ENCODE results near the gene RB1.

RB1 gene

DNA sequence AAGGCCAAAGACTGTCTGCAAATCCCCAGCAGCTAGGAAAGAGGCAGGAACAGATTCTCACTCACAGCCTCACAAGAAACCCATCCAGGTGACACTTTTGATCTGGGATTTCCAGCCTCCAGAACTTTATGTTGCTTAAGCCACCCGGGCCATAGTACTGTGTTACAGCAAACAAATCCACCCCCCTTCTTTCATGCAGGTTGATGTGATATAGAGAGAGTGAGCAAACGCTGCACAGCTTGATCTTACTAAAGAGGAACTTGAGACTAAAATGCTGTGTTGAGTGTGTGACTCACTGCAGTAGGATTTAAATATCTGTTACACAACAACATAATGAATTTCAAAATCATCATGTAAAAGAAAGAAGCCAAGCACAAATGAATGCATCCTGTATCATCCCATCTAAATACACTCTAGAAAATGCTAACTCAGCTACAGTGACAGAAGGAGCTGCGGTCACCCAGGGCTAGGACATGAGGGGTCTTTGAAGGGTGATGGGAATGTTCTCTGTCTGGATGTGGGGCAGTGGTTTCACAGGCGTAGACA lies 197.2 kb downstream of the RB1 start:
- DNase-seq = no peak

DNA sequence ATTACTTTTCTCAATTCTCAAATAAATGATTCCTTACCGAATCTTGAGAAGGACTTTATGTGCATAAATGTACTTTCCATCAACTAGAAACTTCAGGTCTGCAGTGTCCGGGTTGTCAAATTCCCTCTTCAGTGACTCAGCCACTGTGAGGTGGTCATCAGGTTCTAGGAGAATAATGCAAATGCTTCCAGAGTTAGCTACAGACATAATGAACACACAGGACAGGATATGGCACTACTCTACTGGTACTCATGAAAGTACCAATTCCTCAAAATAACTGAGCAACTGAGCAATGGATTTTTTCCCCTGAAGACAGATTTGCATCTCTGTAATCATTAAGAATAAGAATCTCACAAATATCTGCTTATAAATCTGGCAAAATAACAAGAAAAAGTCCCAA lies 198.2 kb downstream of the RB1 start:
- DNase-seq = no peak

DNA sequence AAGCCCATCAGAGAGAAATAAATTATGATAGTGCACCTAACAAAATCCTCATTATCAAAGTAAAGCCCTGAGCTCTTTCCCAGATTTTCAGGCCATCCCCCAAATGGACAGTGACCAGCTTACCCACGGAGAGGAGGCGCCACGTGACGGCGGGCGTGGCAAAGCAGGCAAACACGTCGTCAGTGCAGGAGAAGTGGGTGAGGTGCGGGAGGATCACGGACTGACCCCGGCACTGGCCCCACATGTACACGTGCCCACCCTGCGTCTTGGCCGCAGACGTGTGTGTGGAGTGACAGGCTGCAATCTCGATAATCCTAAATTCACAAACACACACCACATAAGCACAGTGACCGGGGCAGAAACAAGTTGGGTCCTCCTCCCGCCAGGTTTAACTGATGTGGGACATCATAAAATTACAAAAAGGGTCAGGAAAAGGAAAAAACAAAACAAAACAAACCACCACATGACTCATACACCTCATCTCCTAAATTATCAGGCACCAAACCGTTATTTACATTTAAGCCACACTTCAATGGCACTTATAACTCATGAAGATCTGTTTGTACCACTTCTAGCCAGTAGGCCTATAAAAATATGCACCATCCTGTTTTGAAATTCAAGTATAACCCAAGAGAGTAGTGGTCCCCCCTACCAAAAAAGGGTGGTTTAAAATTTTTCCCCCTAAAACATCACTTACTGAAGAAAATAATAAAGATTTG lies 199.2 kb downstream of the RB1 start:
- no peak for DNase-seq

DNA sequence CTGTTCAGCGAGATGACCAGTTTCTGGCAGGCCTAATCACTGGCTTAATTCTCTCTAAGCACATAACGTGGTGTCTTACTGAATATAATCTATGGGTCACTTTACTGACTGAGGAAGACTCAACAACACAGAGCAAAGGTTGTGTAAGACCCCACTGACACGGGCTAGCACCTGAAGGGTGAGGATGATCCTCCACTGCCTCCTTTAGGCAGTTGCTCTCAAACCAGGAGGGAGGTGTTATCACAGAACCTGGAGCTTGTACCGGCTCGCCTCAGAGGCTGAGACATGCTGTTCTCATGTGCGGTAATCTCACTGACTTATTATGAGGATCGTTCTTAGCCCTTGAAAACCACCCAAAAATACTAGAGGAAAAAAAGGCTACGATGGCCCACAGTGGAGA lies 201.1 kb downstream of the RB1 start:
- no peak for DNase-seq

DNA sequence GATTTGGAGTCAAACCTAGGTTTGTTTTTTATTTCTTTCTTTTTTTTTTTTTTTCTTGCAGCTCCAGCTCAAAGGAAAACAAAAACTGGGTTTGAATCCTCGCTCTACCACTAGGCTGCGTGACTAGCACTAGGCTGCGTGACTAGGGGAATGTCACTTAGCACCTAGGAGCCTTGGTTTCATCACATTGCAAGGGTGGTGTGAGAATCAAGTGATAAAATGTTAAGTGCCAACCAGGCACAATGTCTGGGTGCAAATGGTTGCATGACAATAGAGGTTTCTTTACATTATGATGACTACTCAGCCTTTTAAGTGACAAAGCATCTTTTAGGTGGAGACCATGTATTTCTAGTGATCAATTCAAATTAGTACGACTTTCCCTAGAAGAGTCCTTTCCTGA lies 201.5 kb downstream of the RB1 start:
- no peak for DNase-seq

DNA sequence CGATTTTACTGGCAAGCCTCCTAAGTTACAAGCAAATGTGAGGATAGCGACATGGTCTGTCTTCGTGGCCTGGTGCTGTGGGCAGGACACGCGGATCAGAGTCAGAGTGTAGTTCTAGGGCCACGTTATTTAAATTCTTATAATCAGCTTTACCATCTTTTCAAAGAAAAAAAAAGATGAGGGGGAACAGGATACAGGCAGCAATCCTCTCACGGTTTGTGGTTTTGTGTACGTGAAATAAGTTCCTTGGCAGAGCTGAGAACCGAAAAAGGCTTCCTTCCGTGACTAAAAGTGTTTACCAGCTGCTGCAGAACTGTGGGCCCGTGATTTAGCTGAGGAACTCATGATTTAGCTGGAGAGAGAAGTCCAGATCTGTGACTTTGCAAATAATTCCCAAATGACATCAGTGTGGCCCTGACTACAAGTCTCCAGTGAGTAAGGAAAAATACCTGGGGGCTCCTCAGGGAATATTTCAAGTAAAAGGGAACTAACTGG lies 202.1 kb downstream of the RB1 start:
- no peak for DNase-seq

DNA sequence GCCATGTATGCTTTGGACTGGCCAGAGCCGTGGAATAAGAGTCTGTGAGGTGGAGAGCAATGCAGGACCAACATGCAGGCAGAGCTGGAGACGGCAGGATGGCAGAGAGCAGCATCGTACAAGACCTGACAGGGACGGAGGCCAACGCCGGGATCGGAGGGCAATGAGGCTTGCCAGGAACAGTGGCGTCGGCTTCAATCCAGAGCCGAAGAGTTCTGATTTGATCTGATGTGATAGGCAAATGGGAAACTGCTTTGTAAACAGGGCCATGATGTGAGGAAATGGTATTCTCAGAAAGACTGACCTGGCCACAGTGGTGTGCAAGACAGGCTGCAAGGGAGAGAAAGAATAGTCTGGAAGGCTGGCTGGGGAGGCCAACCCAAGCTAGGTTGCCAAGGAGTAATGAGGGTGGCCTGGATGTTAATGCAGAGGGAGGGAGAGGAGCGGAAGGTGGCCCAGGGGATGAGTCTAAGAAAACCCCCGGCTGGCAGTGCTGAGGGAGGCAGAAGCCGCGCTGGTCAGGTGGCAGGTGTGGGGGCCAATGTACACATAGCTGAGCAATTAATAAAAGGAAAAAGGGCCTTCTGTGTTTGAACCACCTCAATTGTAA lies 202.6 kb downstream of the RB1 start:
- DNase-seq = no peak

DNA sequence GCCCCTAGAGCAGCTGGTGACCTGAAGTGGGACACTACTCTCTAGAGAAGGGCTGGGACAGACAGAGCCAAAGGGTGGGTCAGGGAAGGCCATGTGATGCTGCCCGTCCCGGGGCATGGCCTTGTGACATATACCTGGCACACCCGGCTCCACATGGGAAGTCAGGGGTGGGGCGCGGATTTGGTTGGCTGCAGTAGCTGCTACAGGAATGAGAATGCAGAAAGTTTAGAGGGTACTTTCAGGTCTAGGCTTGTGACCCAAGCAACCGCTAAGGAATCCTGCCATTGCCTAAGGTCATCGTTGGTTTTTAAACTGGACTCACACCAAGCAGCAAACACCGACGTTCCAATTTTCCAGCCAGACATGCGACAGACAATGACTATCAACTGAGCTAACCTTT lies 203.5 kb downstream of the RB1 start:
- no peak for DNase-seq

DNA sequence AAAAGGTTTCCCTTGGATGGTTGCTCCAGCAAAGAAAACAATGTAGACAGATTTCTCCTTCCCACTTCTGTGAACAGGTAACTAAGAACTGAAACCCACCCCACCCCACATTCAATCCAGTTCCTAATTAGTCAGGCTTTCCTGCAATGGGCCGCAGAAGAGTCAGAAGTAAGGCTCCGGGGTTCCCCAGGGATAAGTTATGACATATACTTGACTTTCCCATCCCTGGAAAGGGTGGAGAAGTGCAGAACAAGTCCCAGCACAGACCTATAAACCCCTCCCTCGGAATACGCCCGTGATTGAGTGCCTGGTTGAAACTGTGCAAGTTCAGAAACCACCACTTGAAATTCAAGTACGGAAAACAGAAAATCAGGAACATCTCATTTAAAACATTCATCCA lies 204.5 kb downstream of the RB1 start:
- DNase-seq = no peak

DNA sequence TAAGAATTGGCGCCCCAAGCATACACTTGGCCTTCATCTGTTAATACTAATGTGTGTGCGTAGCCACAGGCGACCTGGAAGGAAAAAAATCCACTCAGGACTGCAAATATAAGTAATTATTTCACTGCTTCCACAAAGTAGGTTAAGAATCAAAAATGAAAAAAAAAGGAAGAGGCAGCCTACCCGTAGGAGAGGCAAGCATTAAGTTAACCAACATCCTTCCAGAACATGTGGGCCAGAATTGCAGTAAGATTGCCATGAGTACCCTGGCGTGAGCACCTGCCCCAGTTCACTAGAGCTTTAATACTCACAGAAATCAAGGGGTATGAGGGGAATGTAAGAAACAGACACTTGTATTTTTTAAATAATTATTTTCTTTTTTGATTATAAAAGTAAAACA lies 207.1 kb downstream of the RB1 start:
- no peak for DNase-seq

DNA sequence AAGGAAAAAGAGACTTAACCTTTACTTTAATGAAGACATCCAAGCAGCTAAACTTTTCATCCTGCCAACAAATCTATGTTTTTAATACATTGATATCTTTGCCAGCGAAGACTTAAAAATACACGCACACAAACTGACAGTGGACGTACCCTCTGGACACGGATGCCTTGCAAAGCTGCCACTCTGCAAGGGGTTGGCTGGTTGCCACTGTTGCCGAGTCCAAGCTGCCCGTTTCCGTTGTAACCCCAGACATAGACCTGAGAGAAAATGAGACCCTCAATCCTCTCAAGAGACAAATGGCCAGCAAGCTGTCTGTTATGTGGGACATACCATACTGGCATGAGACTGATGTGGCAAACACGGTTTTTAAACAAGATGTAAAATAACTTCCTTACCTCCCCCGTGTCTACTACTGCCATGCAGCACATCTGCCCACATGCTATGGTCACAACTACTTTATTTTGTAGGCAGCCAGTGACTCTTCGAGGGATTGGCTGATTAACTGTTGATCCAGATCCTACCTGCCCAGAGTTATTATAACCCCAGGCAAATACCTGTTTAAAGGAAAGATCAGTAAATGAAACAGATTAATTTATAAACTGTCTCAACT lies 208.2 kb downstream of the RB1 start:
- DNase-seq = no peak

DNA sequence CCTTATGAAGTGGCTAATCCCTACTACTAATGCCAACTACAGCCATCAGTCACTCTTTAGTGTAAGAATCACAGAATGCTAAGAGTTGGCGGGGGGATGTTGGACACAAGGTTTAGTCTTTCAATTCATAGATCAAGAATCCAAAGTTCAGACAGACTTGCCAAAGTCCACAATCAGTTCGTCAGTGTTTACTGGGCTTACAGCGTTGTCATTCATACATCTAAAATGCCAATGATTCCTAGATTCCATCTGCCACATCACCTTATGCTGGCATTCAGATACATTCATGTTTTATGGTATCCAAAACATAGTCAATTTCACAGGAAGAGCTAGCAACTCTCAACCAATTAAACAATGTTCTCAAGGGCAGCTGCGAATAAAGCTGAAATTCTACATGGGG lies 211.2 kb downstream of the RB1 start:
- DNase-seq = no peak

DNA sequence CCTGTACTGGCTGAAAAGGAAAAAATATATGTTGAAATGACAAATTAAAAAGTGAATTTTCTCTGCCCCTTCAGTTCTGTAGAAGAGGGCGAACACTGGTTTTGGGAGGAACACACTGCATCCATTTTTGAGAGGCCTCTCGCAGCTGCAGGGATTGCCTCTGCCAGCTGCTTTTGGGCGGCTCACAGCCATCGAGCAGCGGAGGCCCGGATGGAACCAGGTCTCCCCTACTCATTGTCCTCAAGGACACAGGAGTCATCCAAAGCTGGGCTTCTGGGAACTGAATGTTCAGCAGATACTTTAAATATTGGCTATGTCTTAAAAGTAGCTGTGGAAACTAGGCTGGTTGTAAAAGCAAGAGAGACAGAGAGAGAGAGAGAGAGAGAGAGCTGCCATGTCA lies 212.2 kb downstream of the RB1 start:
- DNase-seq = no peak

DNA sequence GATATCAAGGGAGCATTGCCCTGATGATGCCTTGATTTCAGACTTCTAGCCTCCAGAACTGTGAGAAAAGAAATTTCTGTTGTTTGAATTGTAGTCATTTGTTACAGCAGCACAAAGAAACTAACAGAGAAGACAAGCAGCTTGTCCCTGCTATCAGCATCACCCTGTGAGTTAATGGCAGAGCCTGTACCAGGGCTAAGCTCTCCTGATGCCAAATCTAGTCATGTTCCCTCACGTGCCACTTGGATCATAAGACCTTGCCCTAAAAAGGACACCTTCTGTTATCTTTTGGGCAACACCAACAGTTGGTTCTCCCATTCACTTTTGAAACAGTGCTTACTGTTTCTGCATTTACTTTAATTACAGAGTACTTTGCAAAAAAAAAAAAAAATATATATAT lies 214.5 kb downstream of the RB1 start:
- DNase-seq = no peak

DNA sequence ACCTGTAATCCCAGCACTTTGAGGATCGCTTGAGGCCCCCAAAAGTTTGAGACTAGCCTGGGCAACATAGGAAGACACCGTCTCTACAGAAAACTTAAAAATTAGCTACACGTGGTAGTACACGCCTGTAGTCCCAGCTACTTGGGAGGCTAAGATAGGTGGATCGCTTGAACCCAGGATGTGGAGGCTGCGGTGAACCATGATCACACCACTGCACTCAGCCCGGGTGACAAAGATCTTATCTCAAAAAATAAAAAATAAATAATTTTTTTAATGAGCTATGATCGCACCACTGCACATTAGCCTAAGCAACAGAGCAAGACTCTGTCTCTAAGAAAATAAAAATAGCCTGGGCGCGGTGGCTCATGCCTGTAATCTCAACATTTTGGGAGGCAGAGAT lies 222.7 kb downstream of the RB1 start:
- no peak for DNase-seq

DNA sequence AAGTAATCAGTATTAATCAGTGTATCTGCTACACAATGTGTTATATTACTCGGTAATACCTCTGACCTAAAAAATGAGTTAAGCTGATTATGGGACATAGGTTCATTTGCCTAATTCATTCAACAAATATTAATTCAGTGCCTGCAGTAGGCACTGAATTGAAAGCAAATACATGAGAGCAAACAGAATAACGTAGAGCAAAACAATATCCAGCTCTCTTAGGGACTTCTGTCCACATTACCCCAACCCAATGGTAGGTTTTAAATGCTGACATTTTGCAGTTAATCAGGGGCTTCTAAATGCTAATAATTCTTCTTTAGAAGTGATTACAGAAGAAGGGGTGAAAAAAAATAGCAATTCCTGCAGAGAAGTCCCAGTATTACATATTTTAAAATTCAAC lies 224.4 kb downstream of the RB1 start:
- no peak for DNase-seq

DNA sequence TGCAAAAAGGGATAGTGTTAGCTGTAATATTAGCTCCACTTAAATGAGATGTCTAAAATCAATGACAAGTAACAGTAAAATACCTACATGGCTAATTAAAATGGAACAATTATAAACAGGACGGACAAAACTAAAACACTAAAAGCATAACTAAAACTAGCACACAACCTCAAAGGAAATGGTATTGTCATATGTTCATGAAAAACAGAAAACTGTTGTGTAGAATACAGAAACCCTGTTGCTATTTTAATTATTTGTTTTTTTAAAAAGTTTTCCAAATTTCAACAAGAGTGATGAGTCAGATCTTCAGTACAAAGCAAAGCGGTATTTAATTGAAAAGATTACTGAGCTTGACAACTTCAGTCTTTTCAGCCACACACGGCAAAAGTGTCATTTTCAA lies 225.2 kb downstream of the RB1 start:
- DNase-seq = no peak

DNA sequence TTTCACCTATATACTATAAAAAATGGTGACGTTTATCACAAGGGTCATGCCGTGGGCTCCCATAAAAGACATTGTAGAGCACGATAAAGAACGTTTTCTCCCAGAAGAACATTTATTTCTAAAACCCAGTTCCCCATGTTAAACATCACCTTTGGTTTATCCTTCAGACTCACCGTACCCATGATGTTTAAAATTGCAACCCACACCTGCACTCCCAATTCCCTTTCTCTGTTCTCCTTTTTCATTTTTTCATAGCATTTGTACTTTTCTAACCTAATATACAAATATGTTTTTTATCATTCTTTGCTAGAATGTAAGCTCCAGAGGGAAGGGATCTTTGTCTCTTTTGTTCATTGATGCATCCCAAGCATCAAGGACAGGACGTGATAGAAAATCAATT lies 227.3 kb downstream of the RB1 start:
- DNase-seq = no peak

Data from NCI-H1694 treated with DMSO at 0.1 percent for 48 hours (cell line).